Activated naive CD4-positive, alpha-beta T cell (primary cell): ENCODE data around the gene DAB1.

ENCODE experiments used
- DNase-seq, 4 experiments: peaks; one replicate each; lab custom pipeline; 2025; lab: John Stamatoyannopoulos, UW

DAB1 gene

GRCh38 chr1:57411262-57411661 is 12.6 kb downstream of the DAB1 start:
- DNase-seq, result no peak

GRCh38 chr1:57410508-57410907 is 13.4 kb downstream of the DAB1 start:
- no peak for DNase-seq

DNA sequence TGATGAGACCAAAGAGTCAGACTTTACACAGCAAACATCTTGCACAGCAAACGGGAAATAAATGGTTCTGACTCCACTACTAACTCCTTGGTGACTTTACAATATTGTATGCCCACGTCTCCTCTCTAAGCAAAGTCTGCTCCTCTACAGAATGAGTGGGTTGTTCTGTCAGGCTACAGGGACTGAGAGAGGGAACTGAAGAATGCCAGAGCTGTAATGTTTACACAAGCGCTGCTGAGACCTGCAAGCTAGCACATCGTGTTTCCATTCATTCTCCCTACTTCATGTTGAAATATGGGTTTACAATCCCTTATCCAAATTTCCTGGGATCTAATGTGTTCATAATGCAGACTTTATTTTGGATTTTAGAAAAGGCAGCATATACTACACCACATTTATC is 15.9 kb downstream of the DAB1 start:
- DNase-seq, result no peak

DNA sequence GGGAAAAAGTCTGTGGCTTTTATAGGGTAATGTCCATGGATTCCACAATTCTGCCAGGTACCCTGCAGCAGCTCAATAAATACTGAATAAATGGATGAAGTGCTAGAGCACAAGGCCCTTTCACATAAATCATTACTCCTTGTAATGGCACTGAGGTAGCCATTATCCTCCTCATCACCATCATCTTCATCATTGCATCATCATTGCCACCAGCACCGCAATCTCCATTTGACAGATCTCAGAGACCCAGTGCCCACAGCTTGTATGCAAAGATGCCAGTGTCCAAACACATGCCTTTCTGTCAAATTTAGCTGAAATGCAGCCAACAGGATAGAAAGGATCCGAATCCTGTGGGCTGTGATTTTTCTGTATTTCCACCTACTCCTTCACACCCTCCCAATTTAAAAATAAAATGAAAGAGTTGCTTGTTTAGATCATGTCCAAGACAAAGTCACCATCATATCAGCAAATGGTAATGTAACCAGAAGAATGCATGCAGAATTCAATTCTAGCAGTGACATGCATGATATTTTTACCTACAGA is 17.4 kb downstream of the DAB1 start:
- DNase-seq, result no peak

- DNase-seq, result no peak
Observed at GRCh38 chr1:57404884-57405283, 19.0 kb downstream of the DAB1 start.

- DNase-seq, result no peak
Observed at GRCh38 chr1:57403201-57403600, 20.7 kb downstream of the DAB1 start.

- DNase-seq, result no peak
Observed at GRCh38 chr1:57401671-57402070, 22.2 kb downstream of the DAB1 start.

DNA sequence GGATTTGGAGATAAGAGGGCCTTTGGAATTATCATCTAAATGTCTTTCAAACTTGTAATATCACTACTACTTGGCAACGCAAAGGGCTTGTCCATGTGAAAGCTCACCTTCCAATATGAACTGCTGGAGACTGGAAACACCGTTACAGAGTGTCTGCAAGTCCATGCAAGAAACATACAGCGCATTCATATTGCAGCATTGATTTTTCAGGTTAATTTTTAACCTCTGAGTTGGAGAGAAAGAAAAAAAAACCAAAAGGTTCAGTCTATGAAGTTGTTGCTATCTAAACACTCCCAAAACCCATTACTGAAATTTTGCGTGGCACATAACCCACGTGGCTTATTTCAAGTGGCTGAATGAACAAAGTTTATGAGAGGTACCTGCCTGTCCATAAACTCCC is 23.8 kb downstream of the DAB1 start:
- DNase-seq, result no peak

- DNase-seq, result no peak
Observed at GRCh38 chr1:57393058-57393584, 30.7 kb downstream of the DAB1 start.

DNA sequence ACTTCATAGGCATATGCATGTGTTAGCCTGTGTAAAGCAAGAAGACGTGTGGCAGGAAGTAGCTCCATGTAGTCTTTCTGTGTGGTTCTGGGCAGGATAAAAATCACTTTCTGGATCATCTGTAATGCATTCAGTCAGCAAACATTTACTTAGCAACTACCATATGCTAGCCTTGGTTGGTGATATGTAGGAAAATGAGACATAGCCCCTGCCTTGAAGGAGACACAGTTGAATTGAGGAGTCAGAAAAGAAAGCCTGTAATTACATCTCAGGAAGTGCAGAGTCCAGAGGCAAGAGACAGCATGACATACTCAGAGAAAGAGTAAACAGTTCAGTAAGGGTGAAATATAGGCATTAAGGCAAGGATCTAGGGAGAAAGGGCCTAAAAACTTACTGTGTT is 38.5 kb downstream of the DAB1 start:
- DNase-seq, result no peak

DNA sequence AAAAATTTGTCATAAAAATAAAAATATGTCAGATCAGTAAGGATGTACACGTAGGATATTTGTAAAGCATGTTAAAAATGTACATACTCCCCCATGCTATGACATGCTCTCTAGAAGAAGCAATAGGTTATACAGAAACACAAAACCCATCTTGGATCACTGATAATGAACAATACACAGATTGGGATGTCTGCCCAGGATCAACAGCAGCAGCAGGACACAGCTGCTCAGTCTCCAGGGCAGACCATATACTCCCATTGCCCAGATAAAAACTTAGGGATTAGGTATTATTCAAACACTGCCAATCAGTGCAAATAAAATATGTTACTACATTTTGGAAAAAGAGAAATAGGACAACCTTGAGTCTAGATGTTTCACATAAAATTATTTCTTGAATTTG is 39.0 kb downstream of the DAB1 start:
- no peak for DNase-seq

DNA sequence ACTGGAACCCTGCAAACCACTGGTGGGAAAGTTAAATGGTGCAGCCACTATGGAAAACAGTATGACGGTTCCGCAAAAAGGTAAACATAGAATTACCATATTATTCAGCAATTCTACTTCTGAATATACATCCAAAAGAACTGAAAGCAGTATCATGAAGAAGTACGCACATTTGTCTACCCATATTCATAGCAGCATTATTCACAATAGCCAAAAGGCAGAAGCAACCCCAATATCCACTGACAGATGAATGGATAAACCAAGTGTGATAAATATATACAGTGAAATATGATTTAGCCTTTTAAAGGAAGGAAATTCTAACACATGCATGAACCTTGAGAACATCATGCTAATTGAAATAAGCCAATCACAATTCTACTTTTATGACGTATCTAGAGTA is 39.6 kb downstream of the DAB1 start:
- DNase-seq, result no peak

DNA sequence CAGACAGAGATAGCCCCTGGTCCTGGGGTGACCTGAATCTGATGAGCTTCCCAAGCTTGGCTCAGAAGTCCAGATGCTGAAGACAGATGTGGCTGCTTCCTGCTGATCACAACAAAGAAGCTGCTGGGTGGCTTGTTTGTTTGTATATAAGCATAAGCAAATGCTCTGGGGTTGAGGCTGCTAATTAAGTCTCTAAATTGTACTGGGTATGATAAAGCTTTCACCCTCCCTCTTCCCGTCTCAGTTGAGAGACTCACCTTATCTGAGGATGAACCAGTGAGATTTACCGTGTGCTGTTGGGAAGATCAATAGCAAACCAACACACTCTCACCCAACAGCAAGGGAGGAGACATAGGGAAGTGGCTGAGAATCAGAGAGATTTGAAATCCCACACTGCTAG is 42.0 kb downstream of the DAB1 start:
- no peak for DNase-seq

- DNase-seq, result no peak
Observed at GRCh38 chr1:57381426-57381825, 42.4 kb downstream of the DAB1 start.

GRCh38 chr1:57380923-57381322 is 42.9 kb downstream of the DAB1 start:
- DNase-seq, result no peak

- DNase-seq, result no peak
Observed at GRCh38 chr1:57378534-57378933, 45.3 kb downstream of the DAB1 start.

GRCh38 chr1:57377339-57378139 is 46.3 kb downstream of the DAB1 start:
- DNase-seq, result no peak

- DNase-seq, result no peak
Observed at GRCh38 chr1:57376041-57376440, 47.8 kb downstream of the DAB1 start.

DNA sequence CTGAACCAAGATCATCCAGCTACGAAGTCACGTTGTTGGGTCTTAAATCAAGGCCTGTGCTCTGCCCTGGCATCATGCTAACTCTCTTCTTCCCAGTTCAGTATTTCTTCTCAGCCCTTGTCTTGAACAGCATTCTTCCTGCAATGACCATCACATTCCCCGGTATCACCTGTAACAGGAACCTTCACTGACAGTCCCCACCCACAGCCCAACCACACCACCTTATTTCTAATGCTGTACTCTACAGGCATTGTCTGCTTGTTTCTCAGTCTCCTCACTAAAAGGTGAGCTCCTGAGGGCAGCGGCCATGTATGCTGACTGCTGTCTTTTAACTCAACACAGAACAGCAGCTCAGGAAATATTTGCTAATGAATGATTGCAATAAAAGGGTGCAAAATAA is 54.0 kb downstream of the DAB1 start:
- DNase-seq, result no peak

DNA sequence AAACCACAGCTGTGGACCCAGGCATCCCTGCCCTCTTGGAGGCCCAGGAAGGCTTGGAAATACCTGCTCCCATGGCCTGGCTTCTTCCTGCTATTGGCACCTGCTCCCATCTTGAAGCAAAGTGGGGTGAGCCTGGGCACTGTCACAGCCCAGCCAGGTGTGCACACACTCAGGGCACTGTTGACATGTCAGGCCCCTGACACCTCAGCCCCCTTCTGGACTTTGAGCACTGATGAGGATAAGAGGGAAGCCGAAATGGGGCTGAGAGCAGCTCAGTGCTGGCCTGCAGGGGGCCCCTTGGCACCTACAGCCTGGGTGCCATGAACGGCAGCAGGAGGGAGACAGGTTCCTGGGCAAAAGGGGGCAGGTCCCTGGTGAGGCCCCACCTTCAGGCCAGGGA is 55.9 kb downstream of the DAB1 start:
- DNase-seq, result no peak

DNA sequence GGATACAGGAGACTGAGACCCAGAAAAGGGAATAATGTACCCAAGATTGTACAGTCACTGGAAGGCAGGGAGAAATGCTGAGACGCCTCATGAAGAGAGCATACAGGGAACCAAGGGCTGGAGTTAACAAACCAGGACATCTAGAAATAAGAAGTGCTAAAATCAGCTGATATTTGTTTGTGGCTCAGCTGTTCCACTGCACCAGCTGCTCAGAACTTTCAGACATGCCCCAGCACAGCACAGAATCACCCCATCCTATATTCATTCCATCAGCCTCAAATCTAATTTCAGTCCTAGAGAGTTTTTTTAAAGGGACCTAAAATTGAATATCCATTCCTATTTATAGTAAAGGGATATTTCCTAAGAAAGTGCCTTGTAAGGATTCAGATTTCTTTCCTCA is 60.2 kb downstream of the DAB1 start:
- no peak for DNase-seq

GRCh38 chr1:57363165-57363564 is 60.7 kb downstream of the DAB1 start:
- DNase-seq, result no peak

DNA sequence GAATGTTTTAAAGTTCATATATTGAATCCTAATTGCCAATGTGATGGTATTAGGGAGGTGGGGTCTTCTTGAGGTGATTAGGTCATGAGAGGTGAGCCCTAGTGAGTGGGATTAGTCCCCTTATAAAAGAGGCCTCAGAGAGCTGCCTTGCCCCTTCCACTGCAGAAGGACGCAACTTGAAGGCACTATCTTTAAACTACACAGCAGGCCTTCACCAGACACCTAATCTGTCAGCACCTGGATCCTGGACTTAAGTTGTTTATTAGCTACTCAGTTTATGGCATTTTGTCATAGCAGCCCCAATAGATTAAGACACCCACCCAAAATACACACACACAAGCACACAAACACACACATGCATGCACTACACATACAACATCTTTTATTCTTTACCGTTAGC is 61.4 kb downstream of the DAB1 start:
- DNase-seq, result no peak

DNA sequence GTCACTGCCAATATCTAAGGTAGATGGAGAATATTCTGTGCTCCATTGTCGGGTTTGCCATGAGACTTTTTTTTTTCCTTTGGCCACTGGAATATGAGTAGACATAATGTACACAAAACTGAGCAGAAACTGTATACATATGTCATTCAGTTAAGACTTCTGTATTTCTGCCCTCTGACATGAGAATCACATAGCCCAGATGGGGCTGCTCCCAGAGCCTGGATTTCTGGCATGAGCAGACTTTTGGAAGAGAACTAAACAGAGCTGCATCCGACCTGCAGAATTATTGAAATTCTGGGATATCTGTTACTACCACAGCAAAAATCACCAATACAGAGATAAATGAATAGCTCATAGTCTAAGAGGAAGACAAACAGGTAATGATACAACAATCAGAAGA is 62.3 kb downstream of the DAB1 start:
- no peak for DNase-seq
